D721Med (cell line): Measurements from ENCODE around the gene USH2A.
"Not testable (repeated sequence)": the region's sequence is repeated elsewhere in the genome, so short reads cannot be mapped to it uniquely, and the experiment has no call there.

Experiments
- DNase-seq: peaks from one replicate; pipeline ENCODE4 v3.0.0; 2011; ENCODE audit warnings: low spot score; ENCODE audit not compliant: insufficient read length
- FAIRE-seq: peaks from 2 replicates; lab custom pipeline; 2011; peaks lifted over from hg19 to GRCh38; lab: Jason Lieb, UNC
- TF ChIP-seq, protein P1 (sequence below): IDR thresholded peaks from 2 replicates; pipeline ENCODE4 v1.5.1; 2012; ENCODE audit warnings: mild to moderate bottlenecking, control low read depth; ENCODE audit not compliant: insufficient read depth; ENCODE audit errors: missing control alignments

Gene USH2A

DNA sequence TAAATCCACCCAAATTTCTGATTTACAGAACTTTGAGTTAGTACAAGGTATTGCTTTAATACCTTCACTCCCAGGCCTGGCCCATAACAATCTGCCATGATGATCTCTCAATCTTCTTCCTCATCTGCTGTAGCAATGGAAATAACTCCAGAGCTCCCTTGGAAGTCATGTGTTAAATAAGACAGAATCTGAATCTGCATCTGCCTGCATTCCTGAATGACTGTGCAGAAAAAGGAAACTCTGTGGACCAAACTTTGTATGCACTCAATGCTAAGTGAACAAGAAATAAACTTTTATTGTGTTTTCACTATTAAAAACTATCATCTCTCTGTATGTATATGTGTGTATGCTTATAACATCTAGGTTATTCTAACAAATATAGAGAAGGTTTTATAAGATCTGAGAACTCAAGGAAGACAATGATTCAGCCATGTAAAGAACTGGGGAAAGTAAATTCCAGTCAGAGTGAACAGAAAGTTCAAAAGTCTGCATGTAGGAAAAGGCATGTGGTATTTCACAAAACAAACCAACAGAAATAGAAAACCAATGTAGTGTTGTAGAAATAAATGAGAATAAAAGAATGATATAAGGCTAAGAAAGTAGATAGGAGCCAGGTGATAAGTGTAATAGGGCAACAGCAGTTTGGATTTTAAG lies 390.2 kb downstream of the USH2A start:
- TF ChIP-seq, protein P1, sequence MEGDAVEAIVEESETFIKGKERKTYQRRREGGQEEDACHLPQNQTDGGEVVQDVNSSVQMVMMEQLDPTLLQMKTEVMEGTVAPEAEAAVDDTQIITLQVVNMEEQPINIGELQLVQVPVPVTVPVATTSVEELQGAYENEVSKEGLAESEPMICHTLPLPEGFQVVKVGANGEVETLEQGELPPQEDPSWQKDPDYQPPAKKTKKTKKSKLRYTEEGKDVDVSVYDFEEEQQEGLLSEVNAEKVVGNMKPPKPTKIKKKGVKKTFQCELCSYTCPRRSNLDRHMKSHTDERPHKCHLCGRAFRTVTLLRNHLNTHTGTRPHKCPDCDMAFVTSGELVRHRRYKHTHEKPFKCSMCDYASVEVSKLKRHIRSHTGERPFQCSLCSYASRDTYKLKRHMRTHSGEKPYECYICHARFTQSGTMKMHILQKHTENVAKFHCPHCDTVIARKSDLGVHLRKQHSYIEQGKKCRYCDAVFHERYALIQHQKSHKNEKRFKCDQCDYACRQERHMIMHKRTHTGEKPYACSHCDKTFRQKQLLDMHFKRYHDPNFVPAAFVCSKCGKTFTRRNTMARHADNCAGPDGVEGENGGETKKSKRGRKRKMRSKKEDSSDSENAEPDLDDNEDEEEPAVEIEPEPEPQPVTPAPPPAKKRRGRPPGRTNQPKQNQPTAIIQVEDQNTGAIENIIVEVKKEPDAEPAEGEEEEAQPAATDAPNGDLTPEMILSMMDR: no peak
- FAIRE-seq: no peak
- no peak for DNase-seq

- TF ChIP-seq, protein P1: no peak
- no peak for DNase-seq
- FAIRE-seq: no peak
Measured at GRCh38 chr1:216032284-216032683, 391.0 kb downstream of the USH2A start.

DNA sequence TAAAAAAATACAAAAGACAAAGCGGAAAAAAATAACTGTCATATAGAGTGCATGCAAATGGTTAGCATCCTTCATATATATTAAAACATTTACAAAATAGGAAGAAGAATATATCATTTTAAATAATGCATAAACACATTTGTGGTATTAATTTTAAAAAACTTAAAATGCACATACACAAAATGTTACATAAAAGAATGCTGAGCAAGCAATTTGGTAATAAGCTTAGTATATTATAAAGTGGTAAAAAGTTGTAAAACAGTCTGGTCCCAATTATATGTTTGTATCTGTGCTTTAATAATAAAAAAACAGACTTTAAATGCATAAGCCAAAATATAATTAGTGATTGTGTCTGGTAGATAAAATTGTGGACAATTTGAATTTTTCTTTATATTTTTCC lies 394.6 kb downstream of the USH2A start:
- DNase-seq (no peak), FAIRE-seq (no peak)
- TF ChIP-seq, protein P1: no peak

DNA sequence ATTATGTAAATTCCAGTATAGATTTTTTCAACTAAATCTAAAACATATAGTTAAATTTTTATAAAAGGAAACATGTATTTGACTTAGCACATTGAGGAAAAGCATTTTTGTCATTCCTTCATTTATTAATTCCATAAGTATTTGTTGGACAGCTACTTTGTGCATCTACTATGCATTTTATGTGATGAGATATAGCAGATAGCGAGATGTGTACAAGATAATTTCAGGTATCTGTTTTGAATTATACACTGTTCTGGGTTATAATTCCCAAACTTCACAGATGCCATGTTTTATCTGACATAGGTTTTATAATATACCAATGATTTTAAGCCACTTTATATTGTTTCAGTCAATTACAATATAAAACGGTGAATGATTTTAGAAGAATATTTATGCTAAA lies 398.7 kb downstream of the USH2A start:
- DNase-seq (no peak), FAIRE-seq (peak; percentile 48)
- TF ChIP-seq, protein P1: no peak

GRCh38 chr1:216020743-216021345 lies 402.4 kb downstream of the USH2A start:
- DNase-seq (no peak), FAIRE-seq (no peak)
- TF ChIP-seq, protein P1: no peak

DNA sequence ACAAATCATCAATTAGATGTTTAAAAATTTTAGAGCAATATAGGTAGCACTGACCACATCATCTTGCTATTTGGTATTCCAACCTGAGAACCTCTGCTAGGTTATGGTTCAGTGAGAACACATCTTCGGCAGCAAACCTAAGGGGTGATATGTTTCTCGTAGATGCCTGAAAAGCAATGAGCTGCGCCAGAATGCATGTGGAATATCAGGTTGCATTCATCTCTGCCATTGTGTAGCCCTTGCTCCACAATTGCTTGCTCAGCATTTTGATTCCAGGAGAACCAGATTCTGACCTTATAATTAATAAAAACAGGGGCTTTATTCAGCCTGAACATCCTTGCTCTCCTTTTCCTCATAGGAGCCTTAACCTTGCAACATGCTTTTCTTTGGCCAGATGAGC lies 408.1 kb downstream of the USH2A start:
- TF ChIP-seq, protein P1: no peak
- FAIRE-seq (peak; percentile 44), DNase-seq (no peak)

- TF ChIP-seq, protein P1: no peak
- FAIRE-seq (no peak), DNase-seq (no peak)
Measured at GRCh38 chr1:216014086-216014485, 409.2 kb downstream of the USH2A start.

DNA sequence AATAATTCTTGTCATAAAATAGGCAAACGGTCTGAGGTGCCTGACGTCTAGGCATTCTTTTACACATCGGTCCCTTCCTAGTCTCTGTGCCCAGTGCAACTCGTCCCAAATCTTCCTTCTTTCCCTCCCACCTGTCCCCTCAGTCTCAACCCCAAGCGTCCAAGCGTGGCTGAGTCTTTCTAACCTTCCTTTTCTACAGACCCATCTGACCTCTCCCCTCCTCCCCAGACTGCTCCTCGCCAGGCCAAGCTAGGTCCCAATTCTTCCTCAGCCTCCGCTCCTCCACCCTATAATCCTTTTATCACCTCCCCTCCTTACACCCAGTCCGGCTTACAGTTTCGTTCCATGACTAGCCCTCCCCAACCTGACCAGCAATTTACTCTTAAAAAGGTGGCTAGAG lies 413.8 kb downstream of the USH2A start:
- FAIRE-seq, DNase-seq: not testable (repeated sequence)
